ENCODE data around the gene STRA6.

The STRA6 gene

DNA sequence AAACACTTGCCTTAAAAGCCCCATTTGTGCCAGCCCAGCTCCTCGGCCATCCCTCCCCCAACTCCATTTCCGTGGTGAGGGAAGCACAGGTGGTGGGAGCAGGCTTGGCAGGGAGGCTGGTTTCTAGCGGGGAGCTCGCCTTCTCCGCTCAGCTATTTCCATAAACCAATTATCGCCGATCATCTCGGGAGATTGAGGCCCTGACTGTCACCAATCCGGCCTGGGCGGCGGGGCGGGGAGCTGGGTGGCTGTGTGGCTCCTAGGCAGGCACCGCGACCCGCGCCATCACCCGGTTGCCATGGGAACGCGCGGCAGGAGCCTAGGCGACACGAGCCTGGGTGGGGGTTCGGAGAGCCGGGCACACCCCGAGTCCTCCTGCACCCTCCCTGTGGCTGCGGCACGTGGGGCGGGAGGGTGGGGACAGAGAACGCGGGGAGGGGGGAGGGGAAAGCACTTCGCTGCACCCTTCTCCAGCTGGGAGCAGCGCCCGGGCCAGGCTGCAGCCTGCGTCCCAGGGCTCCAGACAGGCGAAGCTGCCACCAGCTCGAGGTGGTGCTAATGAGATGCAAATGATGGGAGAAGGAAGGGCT lies 42.9 kb upstream of the STRA6 start:
- Histone ChIP-seq H3K9me3 (replicated peaks in 1 of 2; ENCODE audit: control insufficient read depth in 2 of 2, insufficient read depth in 1 of 2, low read depth in 1 of 2, low read length in 2 of 2) (no peaks in the 10 kb centered on the region), H2BK15ac (ENCODE audit: low read length) (peak overlapping the region; percentile 93), H3K4me2 (ENCODE audit: insufficient read depth, low read length, poor library complexity, severe bottlenecking) (peak overlapping the region; percentile 63), H3K4me1 (ENCODE audit: control insufficient read depth in 2 of 2, insufficient read depth in 1 of 2, low read depth in 1 of 2, low read length in 2 of 2) (peaks cover 32 to 34% of the 10 kb centered on the region in 2 donors), H3K18ac (ENCODE audit: low read length) (peak overlapping the region; percentile 77), H2AK5ac (ENCODE audit: low read depth, low read length) (peak overlapping the region; percentile 96), H3K9ac (ENCODE audit: low read depth, low read length, poor library complexity) (peak overlapping the region; percentile 72), H3K27ac (replicated peaks; ENCODE audit: low read length) (no peak overlapping the region), H3K4me3 (ENCODE audit: low read length in 2 of 2) (peak overlapping the region; percentile 21 to 35), H2AFZ (ENCODE audit: low read length) (peak overlapping the region; percentile 75), H2BK5ac (ENCODE audit: low read length) (peak overlapping the region; percentile 85), H4K8ac (ENCODE audit: low read depth, low read length) (no peak overlapping the region), H2BK12ac (ENCODE audit: low read length) (no peak overlapping the region), H3K4ac (ENCODE audit: low read length) (no peak overlapping the region), H4K91ac (ENCODE audit: low read depth, low read length, poor library complexity) (no peak overlapping the region), H3K79me1 (ENCODE audit: low read depth, low read length) (no peaks in the 10 kb centered on the region), H3K23ac (ENCODE audit: low read depth, low read length, poor library complexity) (no peak overlapping the region), H3K14ac (ENCODE audit: low read length) (no peak overlapping the region), H3K36me3 (replicated peaks in 1 of 2; ENCODE audit: control insufficient read depth in 2 of 2, insufficient read depth in 2 of 2, low read length in 2 of 2) (no peaks in the 10 kb centered on the region), H2BK120ac (ENCODE audit: low read depth, low read length) (no peak overlapping the region), H3K27me3 (ENCODE audit: control insufficient read depth in 3 of 3, insufficient read depth in 3 of 3, low read depth in 1 of 3, low read length in 3 of 3) (no peaks in the 10 kb centered on the region)
- DNase-seq (ENCODE audit: low spot score): no peak
- no CpG with 5 or more reads among the region's 36 CpGs for WGBS, 2 donors (ENCODE audit: extremely low coverage in 2 of 2, insufficient read length in 2 of 2, insufficient replicate concordance in 1 of 2)

DNA sequence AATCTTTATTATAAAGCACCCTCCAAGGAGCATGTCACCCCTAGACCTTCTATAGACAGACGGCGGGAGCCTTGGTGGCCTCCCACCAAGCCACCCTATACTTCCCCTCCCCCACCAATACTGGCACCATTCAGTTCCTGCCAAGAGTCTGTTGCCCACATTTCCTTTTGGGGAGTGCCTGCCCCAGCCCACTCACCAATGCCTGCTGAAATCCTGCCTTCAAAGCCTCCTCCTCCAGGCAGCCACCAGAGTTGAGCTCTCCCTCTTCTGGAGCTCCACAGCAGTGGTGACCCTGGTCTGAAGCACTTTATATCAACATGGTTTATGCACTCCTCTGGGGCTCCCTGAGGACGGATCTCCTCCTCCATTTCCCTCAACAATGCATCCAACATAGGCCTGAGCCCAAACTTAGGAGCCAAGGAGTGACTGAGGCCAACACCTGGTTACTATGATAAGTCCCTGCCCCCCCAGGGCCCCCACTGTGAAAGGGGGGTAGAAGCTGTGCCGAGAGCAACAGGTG lies 42.3 kb upstream of the STRA6 start:
- Histone ChIP-seq H2BK120ac (ENCODE audit: low read depth, low read length) (peak overlapping the region; percentile 85), H3K4me3 (ENCODE audit: low read length in 2 of 2) (peak overlapping the region in 1 of 2 donors; percentile 21), H2BK12ac (ENCODE audit: low read length) (no peak overlapping the region), H2BK15ac (ENCODE audit: low read length) (peak overlapping the region; percentile 93), H3K4me2 (ENCODE audit: insufficient read depth, low read length, poor library complexity, severe bottlenecking) (peak overlapping the region; percentile 63), H3K79me1 (ENCODE audit: low read depth, low read length) (no peaks in the 10 kb centered on the region), H4K91ac (ENCODE audit: low read depth, low read length, poor library complexity) (no peak overlapping the region), H3K14ac (ENCODE audit: low read length) (no peak overlapping the region), H3K18ac (ENCODE audit: low read length) (peak overlapping the region; percentile 77), H4K8ac (ENCODE audit: low read depth, low read length) (no peak overlapping the region), H3K36me3 (replicated peaks in 1 of 2; ENCODE audit: control insufficient read depth in 2 of 2, insufficient read depth in 2 of 2, low read length in 2 of 2) (no peaks in the 10 kb centered on the region), H3K9ac (ENCODE audit: low read depth, low read length, poor library complexity) (peak overlapping the region; percentile 9), H2BK5ac (ENCODE audit: low read length) (peak overlapping the region; percentile 85), H3K4ac (ENCODE audit: low read length) (no peak overlapping the region), H3K9me3 (replicated peaks in 1 of 2; ENCODE audit: control insufficient read depth in 2 of 2, insufficient read depth in 1 of 2, low read depth in 1 of 2, low read length in 2 of 2) (no peaks in the 10 kb centered on the region), H3K27me3 (ENCODE audit: control insufficient read depth in 3 of 3, insufficient read depth in 3 of 3, low read depth in 1 of 3, low read length in 3 of 3) (no peaks in the 10 kb centered on the region), H3K4me1 (ENCODE audit: control insufficient read depth in 2 of 2, insufficient read depth in 1 of 2, low read depth in 1 of 2, low read length in 2 of 2) (peaks cover 36% of the 10 kb centered on the region in 2 donors), H3K27ac (replicated peaks; ENCODE audit: low read length) (no peak overlapping the region), H3K23ac (ENCODE audit: low read depth, low read length, poor library complexity) (no peak overlapping the region), H2AK5ac (ENCODE audit: low read depth, low read length) (peak overlapping the region; percentile 96), H2AFZ (ENCODE audit: low read length) (peak overlapping the region; percentile 75)
- WGBS, 2 donors (ENCODE audit: extremely low coverage in 2 of 2, insufficient read length in 2 of 2, insufficient replicate concordance in 1 of 2): no CpG with 5 or more reads among the region's 4 CpGs
- DNase-seq (ENCODE audit: low spot score): no peak

GRCh38 chr15:74243431-74243830 lies 40.8 kb upstream of the STRA6 start:
- Histone ChIP-seq H3K27ac (replicated peaks; ENCODE audit: low read length) (no peak overlapping the region), H3K4me1 (ENCODE audit: control insufficient read depth in 2 of 2, insufficient read depth in 1 of 2, low read depth in 1 of 2, low read length in 2 of 2) (peaks cover 43 to 44% of the 10 kb centered on the region in 2 donors)
- WGBS, 2 donors (ENCODE audit: extremely low coverage in 2 of 2, insufficient read length in 2 of 2, insufficient replicate concordance in 1 of 2): no CpG with 5 or more reads among the region's 7 CpGs

GRCh38 chr15:74242441-74243185 lies 40.0 kb upstream of the STRA6 start:
- Histone ChIP-seq H3K4ac (ENCODE audit: low read length) (peak overlapping the region; percentile 26), H3K27me3 (ENCODE audit: control insufficient read depth in 3 of 3, insufficient read depth in 3 of 3, low read depth in 1 of 3, low read length in 3 of 3) (no peaks in the 10 kb centered on the region), H4K8ac (ENCODE audit: low read depth, low read length) (no peak overlapping the region), H3K36me3 (replicated peaks in 1 of 2; ENCODE audit: control insufficient read depth in 2 of 2, insufficient read depth in 2 of 2, low read length in 2 of 2) (no peaks in the 10 kb centered on the region), H3K9me3 (replicated peaks in 1 of 2; ENCODE audit: control insufficient read depth in 2 of 2, insufficient read depth in 1 of 2, low read depth in 1 of 2, low read length in 2 of 2) (no peaks in the 10 kb centered on the region), H2AFZ (ENCODE audit: low read length) (peak overlapping the region; percentile 49), H3K9ac (ENCODE audit: low read depth, low read length, poor library complexity) (peak overlapping the region; percentile 39), H2BK15ac (ENCODE audit: low read length) (peak overlapping the region; percentile 41), H3K4me1 (ENCODE audit: control insufficient read depth in 2 of 2, insufficient read depth in 1 of 2, low read depth in 1 of 2, low read length in 2 of 2) (peaks cover 43 to 44% of the 10 kb centered on the region in 2 donors), H2BK12ac (ENCODE audit: low read length) (peak overlapping the region; percentile 33), H3K27ac (replicated peaks; ENCODE audit: low read length) (no peak overlapping the region), H4K91ac (ENCODE audit: low read depth, low read length, poor library complexity) (no peak overlapping the region), H3K4me2 (ENCODE audit: insufficient read depth, low read length, poor library complexity, severe bottlenecking) (no peak overlapping the region), H2BK5ac (ENCODE audit: low read length) (no peak overlapping the region), H2BK120ac (ENCODE audit: low read depth, low read length) (peak overlapping the region; percentile 77), H2AK5ac (ENCODE audit: low read depth, low read length) (peak overlapping the region; percentile 68), H3K79me1 (ENCODE audit: low read depth, low read length) (no peaks in the 10 kb centered on the region), H3K23ac (ENCODE audit: low read depth, low read length, poor library complexity) (peak overlapping the region; percentile 8), H3K18ac (ENCODE audit: low read length) (peak overlapping the region; percentile 89), H3K14ac (ENCODE audit: low read length) (no peak overlapping the region), H3K4me3 (ENCODE audit: low read length in 2 of 2) (no peak overlapping the region)
- DNase-seq (ENCODE audit: low spot score): no peak
- WGBS, 2 donors (ENCODE audit: extremely low coverage in 2 of 2, insufficient read length in 2 of 2, insufficient replicate concordance in 1 of 2): no CpG with 5 or more reads among the region's 11 CpGs

More at GRCh38 chr15:74243431-74243830, 40.8 kb upstream of the STRA6 start:
- Histone ChIP-seq H3K18ac (ENCODE audit: low read length) (peak overlapping the region; percentile 55), H2AFZ (ENCODE audit: low read length) (no peak overlapping the region), H3K27me3 (ENCODE audit: control insufficient read depth in 3 of 3, insufficient read depth in 3 of 3, low read depth in 1 of 3, low read length in 3 of 3) (no peaks in the 10 kb centered on the region), H2BK5ac (ENCODE audit: low read length) (no peak overlapping the region), H3K14ac (ENCODE audit: low read length) (no peak overlapping the region), H2BK120ac (ENCODE audit: low read depth, low read length) (no peak overlapping the region), H3K4me2 (ENCODE audit: insufficient read depth, low read length, poor library complexity, severe bottlenecking) (no peak overlapping the region), H4K8ac (ENCODE audit: low read depth, low read length) (no peak overlapping the region), H3K36me3 (replicated peaks in 1 of 2; ENCODE audit: control insufficient read depth in 2 of 2, insufficient read depth in 2 of 2, low read length in 2 of 2) (no peaks in the 10 kb centered on the region), H3K23ac (ENCODE audit: low read depth, low read length, poor library complexity) (no peak overlapping the region), H3K9me3 (replicated peaks in 1 of 2; ENCODE audit: control insufficient read depth in 2 of 2, insufficient read depth in 1 of 2, low read depth in 1 of 2, low read length in 2 of 2) (no peaks in the 10 kb centered on the region), H2AK5ac (ENCODE audit: low read depth, low read length) (peak overlapping the region; percentile 86), H3K4ac (ENCODE audit: low read length) (no peak overlapping the region), H2BK15ac (ENCODE audit: low read length) (peak overlapping the region; percentile 41), H2BK12ac (ENCODE audit: low read length) (peak overlapping the region; percentile 100), H3K79me1 (ENCODE audit: low read depth, low read length) (no peaks in the 10 kb centered on the region), H4K91ac (ENCODE audit: low read depth, low read length, poor library complexity) (no peak overlapping the region), H3K9ac (ENCODE audit: low read depth, low read length, poor library complexity) (peak overlapping the region; percentile 53), H3K4me3 (ENCODE audit: low read length in 2 of 2) (no peak overlapping the region)
- DNase-seq (ENCODE audit: low spot score): no peak

Measured in neuronal stem cell (in vitro differentiated cells).